ENCODE data around the gene PTPRG.

Gene PTPRG

DNA sequence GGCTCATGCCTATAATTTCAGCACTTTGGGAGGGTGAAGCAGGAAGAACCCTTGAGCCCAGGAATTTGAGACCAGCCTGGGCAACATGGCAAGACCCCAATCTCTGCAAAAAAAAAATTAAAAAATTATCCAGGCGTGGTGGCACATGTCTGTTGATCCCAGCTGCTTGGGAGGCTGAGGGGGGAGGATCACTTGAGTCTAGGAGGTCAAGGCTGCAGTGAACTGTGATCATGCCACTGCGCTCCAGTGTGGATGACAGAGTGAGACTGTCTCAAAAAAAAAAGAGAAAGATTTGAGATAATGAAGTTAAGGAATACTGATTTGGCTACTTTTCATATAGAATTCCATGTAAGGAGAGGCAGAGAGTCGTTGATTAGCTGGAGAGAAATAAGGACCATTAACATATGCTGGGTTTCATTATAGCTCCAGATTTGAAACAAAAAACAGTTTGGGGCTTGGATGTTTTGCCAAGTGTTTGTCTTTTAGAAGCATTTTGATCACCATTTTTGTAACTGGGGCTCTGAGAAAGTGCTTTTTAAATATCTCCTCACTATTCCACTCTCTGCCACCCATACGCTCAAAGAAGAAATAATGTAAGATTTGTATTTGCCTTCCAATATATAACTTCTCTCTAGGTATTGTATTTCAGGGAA is 597.8 kb downstream of the PTPRG start:
- DNase-seq (ENCODE audit: insufficient read length), result no peak
- TF ChIP-seq POLR2AphosphoS5 (IDR thresholded peaks at IDR 0.05; ENCODE audit: low read depth, low read length) (no peak), TAF1 (IDR thresholded peaks at IDR 0.05; ENCODE audit: borderline replicate concordance, low read depth, low read length) (no peak), POLR2A (IDR thresholded peaks at IDR 0.05; ENCODE audit: low read depth, low read length) (no peak)
- FAIRE-seq, result no peak

DNA sequence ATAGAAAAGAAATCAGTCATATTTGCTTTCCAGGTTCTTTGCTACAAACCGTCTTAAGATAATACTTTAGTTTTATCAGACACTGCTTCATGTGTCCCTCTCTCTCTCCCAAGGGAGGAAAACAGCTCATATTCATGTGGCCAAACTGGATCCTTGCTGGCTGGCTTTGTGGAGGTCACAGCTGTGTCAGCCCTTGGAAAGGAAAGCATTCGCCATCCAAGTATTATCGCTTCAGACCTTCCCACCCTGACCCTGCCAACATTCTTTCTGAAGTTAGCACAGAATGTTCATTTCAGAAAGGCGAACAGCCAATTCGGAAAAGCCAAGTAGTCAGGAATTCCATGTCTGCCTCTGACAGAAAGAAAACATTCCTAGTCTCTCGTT is 598.3 kb downstream of the PTPRG start:
- TF ChIP-seq TAF1 (IDR thresholded peaks at IDR 0.05; ENCODE audit: borderline replicate concordance, low read depth, low read length) (no peak), POLR2A (IDR thresholded peaks at IDR 0.05; ENCODE audit: low read depth, low read length) (no peak), POLR2AphosphoS5 (IDR thresholded peaks at IDR 0.05; ENCODE audit: low read depth, low read length) (no peak)
- DNase-seq (ENCODE audit: insufficient read length), result no peak
- no peak for FAIRE-seq

DNA sequence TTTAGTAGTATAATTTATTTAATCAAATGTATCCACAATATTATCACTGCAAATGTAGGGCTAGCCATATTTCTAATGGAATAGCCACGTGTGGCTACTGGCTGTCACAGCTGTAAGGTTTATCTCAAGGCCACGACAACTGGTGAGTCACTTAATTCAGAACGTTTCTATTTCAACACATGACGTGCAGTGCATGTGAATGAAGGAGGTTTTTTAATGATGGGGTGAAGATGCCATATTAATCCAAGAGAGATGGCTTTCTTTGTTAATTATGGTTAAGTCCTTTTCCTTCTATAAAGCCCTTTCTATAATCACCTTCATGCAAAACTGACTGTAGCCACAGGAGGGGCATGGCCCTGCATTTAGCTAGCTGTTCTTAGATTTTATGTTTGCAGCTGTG is 600.0 kb downstream of the PTPRG start:
- DNase-seq (ENCODE audit: insufficient read length), result no peak
- FAIRE-seq, result no peak
- no peak for TF ChIP-seq TAF1 (IDR thresholded peaks at IDR 0.05; ENCODE audit: borderline replicate concordance, low read depth, low read length)
- TF ChIP-seq POLR2A (IDR thresholded peaks at IDR 0.05; ENCODE audit: low read depth, low read length), result no peak
- TF ChIP-seq POLR2AphosphoS5 (IDR thresholded peaks at IDR 0.05; ENCODE audit: low read depth, low read length), result no peak

DNA sequence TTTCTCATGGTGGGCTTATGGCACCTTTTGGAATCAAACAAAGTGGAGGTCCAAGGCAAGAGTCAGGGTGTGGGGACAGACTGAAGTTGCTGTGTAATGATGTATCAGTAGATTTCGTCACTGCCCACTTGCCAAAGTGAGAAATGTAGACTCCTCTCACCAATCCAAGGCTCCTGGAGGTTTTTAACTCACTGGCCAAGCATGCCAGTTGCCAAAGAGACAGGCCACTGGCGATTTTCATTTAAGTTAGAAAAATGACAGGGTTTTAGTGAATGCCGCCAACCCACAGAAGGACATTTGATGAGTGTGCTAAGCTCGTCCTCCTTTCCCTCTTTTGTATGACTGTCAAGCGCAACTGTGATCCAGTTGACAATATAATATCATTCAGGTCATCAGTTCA is 602.8 kb downstream of the PTPRG start:
- no peak for DNase-seq (ENCODE audit: insufficient read length)
- TF ChIP-seq POLR2A (IDR thresholded peaks at IDR 0.05; ENCODE audit: low read depth, low read length) (no peak), POLR2AphosphoS5 (IDR thresholded peaks at IDR 0.05; ENCODE audit: low read depth, low read length) (no peak), TAF1 (IDR thresholded peaks at IDR 0.05; ENCODE audit: borderline replicate concordance, low read depth, low read length) (no peak)
- no peak for FAIRE-seq

DNA sequence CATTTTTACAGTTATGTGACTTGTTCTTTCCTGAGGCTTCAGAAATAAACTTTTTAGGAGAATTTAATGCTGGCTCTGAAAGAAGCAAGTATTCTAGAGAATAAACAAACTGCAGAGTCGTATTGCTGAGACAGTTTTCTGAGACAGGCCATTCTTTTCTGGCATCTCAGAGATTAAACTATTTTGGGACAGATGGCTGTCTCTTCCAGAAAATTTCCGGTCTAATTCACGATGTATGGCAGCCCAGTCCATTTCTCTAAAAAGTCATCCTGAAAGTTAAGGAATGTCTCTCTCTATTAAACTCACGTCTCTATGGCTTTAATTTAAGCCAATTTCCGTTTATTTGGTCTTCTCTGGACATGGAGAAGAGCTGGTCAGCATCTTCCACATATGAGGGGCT is 603.4 kb downstream of the PTPRG start:
- no peak for DNase-seq (ENCODE audit: insufficient read length)
- TF ChIP-seq TAF1 (IDR thresholded peaks at IDR 0.05; ENCODE audit: borderline replicate concordance, low read depth, low read length) (no peak), POLR2AphosphoS5 (IDR thresholded peaks at IDR 0.05; ENCODE audit: low read depth, low read length) (no peak), POLR2A (IDR thresholded peaks at IDR 0.05; ENCODE audit: low read depth, low read length) (no peak)
- FAIRE-seq, result no peak

DNA sequence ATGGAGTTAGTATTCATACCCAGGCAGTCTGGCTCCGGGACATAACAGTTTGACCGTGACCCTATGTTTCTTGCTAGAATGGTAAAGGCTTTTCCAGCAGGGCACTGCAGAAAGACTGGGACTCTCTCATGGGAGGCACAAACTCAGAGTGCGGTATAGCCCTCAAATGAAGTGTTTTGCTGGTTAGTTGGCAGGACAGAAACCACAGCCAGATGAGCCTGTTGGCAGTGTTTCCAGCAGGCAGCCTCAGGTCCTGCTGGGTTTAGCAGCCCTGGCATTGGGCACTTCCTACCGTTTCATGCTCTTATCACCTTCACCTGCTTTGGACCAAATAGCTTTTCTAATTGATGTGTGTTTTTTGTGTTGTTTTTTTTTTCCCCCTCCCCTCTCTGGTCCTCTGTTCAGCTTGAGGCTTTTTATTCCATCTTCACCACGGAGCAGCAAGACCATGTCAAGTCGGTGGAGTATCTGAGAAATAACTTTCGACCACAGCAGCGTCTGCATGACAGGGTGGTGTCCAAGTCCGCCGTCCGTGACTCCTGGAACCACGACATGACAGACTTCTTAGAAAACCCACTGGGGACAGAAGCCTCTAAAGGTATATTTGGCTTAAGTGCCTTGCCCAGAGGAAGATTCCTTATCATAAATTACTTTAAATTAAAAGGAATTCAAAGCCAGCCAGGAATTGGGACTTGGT is 606.3 kb downstream of the PTPRG start:
- FAIRE-seq, result no peak

DNA sequence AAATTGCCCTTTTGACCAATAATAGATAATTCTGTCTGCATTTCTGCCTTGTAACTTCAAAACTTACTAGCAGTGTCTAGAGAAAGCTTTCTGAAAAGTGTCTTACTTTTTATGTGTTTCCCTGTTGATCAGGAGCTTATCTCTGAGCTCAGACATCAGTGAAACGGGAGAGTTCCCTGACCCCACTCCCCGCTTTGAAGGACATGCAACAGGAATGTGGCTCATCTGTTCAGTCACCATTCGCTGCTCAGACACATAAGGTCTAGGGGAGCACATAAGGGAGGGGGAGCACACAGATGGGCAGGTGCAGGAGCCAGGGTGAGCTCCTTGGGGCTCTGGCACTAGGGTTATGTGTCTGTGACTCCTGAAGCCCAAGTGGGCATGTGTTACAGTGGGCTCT is 607.0 kb downstream of the PTPRG start:
- TF ChIP-seq POLR2AphosphoS5 (IDR thresholded peaks at IDR 0.05; ENCODE audit: low read depth, low read length) (no peak), POLR2A (IDR thresholded peaks at IDR 0.05; ENCODE audit: low read depth, low read length) (no peak), TAF1 (IDR thresholded peaks at IDR 0.05; ENCODE audit: borderline replicate concordance, low read depth, low read length) (no peak)
- DNase-seq (ENCODE audit: insufficient read length) (no peak), FAIRE-seq (no peak)

More for the DNA sequence above, 606.3 kb downstream of the PTPRG start:
- TF ChIP-seq POLR2A (IDR thresholded peaks at IDR 0.05; ENCODE audit: low read depth, low read length) (no peak), POLR2AphosphoS5 (IDR thresholded peaks at IDR 0.05; ENCODE audit: low read depth, low read length) (no peak), TAF1 (IDR thresholded peaks at IDR 0.05; ENCODE audit: borderline replicate concordance, low read depth, low read length) (no peak)
- no peak for DNase-seq (ENCODE audit: insufficient read length)

DNA sequence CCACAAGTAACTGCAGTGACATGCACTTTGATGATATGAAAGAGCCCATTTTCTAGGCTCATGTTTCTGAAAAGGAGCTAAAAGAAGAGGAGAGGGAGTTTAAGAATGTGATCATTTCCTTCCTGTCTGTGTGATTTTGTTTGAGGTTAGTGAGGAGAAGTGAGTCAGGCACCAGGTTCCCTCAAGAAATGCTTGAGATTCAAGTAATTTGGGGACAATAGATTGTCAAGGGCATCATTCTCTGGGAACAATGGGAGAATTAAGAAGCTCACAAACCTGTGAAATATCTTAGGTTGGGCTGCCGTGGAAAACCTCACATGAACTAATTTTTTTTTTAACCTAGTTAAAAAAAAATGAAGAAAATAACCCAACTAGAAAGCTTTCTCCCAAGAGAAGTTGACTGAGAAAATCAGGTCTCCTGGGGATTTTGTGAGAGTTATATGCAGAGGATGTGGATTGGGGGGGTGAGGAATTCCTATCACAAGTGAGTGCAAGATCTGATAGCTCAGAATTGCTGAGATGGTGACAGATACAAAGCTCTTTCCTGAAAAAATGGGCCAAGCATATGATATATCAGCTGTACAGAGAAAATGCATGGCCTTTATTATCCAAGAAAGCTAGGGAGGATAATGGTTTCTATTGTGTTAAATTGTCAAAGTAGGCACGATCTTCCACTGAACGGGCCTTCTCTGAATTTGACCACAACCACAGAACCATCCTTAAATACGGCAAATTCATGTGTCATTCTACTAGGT is 608.7 kb downstream of the PTPRG start:
- no peak for FAIRE-seq
- TF ChIP-seq TAF1 (IDR thresholded peaks at IDR 0.05; ENCODE audit: borderline replicate concordance, low read depth, low read length), result no peak
- no peak for TF ChIP-seq POLR2A (IDR thresholded peaks at IDR 0.05; ENCODE audit: low read depth, low read length)
- no peak for TF ChIP-seq POLR2AphosphoS5 (IDR thresholded peaks at IDR 0.05; ENCODE audit: low read depth, low read length)
- no peak for DNase-seq (ENCODE audit: insufficient read length)

DNA sequence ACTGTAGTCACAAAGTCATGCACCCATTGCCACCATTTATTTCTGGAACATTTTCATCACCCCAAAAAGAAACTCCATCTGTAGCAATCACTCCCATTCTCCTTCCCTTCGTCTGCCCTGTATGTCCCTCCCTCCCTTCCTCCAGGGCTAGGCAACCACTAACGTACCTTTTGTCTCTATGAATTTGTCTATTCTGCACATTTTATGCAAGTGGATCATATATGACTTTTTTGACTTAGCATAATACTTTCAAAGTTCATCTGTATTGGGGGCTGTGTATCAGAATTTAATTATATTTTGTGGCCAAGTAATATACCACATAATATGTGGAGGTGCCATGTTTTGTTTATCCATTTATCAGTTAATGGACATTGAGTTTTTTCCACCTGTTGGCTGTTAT is 610.4 kb downstream of the PTPRG start:
- TF ChIP-seq POLR2AphosphoS5 (IDR thresholded peaks at IDR 0.05; ENCODE audit: low read depth, low read length), result no peak
- TF ChIP-seq POLR2A (IDR thresholded peaks at IDR 0.05; ENCODE audit: low read depth, low read length), result no peak
- TF ChIP-seq TAF1 (IDR thresholded peaks at IDR 0.05; ENCODE audit: borderline replicate concordance, low read depth, low read length), result no peak
- DNase-seq (ENCODE audit: insufficient read length) (no peak), FAIRE-seq (no peak)

DNA sequence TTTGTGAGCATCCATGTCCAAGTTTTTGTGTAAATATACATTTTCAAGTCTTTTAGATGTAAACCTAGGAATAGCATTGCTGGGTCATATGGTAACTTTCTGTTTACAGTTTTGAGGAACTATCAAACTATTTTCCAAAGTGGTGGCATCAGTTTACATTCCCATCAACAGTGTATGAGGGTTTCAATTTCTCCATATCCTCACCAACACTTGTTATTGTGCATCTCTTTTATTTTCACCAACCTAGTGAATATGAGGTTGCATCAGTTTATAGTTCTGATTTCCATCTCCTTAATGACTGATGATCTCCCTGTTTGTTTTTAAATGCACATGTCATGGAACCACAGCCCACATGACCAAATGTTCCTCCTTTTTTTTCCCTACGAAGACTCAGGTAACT is 610.8 kb downstream of the PTPRG start:
- no peak for FAIRE-seq
- TF ChIP-seq TAF1 (IDR thresholded peaks at IDR 0.05; ENCODE audit: borderline replicate concordance, low read depth, low read length), result no peak
- TF ChIP-seq POLR2A (IDR thresholded peaks at IDR 0.05; ENCODE audit: low read depth, low read length), result no peak
- TF ChIP-seq POLR2AphosphoS5 (IDR thresholded peaks at IDR 0.05; ENCODE audit: low read depth, low read length), result no peak

DNA sequence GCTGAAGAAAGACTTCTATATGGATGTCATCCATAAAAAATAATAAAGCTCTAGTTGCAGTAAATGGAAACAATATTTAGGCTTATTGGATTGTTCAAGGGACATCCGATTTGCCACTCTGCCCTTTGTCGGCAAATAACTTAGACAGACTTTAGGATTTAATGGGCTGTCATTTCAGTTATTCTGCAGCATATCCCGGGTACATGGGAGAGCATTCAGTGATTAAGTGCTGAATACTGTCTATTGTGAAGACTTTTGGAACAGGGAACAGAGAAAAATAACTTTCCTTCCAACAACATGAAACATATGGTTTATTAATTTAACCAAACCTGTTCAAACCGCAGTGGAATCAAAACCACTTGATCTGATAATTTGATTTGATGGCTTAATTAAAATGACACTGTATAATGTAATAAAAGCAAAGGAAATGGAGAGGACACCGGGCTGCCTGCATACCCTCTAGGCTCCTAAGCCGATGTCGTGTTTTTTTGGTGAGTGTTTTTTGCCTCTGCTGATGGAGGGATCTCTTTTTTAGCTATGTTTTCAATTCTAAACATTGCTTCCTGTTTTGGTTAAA is 612.7 kb downstream of the PTPRG start:
- no peak for DNase-seq (ENCODE audit: insufficient read length)

More for the DNA sequence above, 610.8 kb downstream of the PTPRG start:
- no peak for DNase-seq (ENCODE audit: insufficient read length)

More for the DNA sequence above, 612.7 kb downstream of the PTPRG start:
- FAIRE-seq, result no peak
- TF ChIP-seq POLR2A (IDR thresholded peaks at IDR 0.05; ENCODE audit: low read depth, low read length), result no peak
- no peak for TF ChIP-seq TAF1 (IDR thresholded peaks at IDR 0.05; ENCODE audit: borderline replicate concordance, low read depth, low read length)
- TF ChIP-seq POLR2AphosphoS5 (IDR thresholded peaks at IDR 0.05; ENCODE audit: low read depth, low read length), result no peak
